WTC11 (cell line): ENCODE results near the gene LRTM1. TPM values are rescaled to one million over a fixed set of nuclear protein-coding genes. Genes with fewer than 3 reads are reported as not detected.

ENCODE experiments used
- ATAC-seq: fragments of 200-7000 bp; cut with Tn5 transposase; 2 replicates; pipeline ENCODE4 v1.10.0; 2021; ENCODE audit warnings: mild to moderate bottlenecking, moderate library complexity
- CTCF ChIA-PET: fragments of 300-600 bp; sonication (Branson Sonifier 250); formaldehyde crosslinking; loops from one replicate; lab custom pipeline; 2021; ENCODE audit warnings: antibody characterized with exemption; lab: Charles Lee
- POLR2A ChIA-PET: fragments of 350-600 bp; sonication (Branson Sonifier 250); formaldehyde crosslinking; loops from one replicate; lab custom pipeline; 2021; ENCODE audit warnings: antibody characterized with exemption; lab: Charles Lee
- DNase-seq: peaks from one replicate; pipeline ENCODE4 v3.0.0; 2021; ENCODE audit warnings: low spot score
- H3K27ac Mint-ChIP-seq: 2 replicates; pipeline ENCODE4 v1.8.0; 2021; ENCODE audit warnings: mixed read lengths
- H3K27me3 Mint-ChIP-seq: 2 replicates; pipeline ENCODE4 v1.8.0; 2021; ENCODE audit warnings: low read depth, mild to moderate bottlenecking, moderate library complexity, mixed read lengths
- H3K36me3 Mint-ChIP-seq: 2 replicates; pipeline ENCODE4 v1.8.0; 2021; ENCODE audit warnings: mixed read lengths
- H3K4me1 Mint-ChIP-seq: 2 replicates; pipeline ENCODE4 v1.8.0; 2022; ENCODE audit warnings: mixed read lengths
- H3K4me3 Mint-ChIP-seq: 2 replicates; pipeline ENCODE4 v1.8.0; 2021; ENCODE audit warnings: mild to moderate bottlenecking, moderate library complexity, mixed read lengths
- H3K9me3 Mint-ChIP-seq: 2 replicates; pipeline ENCODE4 v1.8.0; 2021; ENCODE audit warnings: mixed read lengths
- ATF1 ChIP-seq: sonication (generic); formaldehyde crosslinking; IDR thresholded peaks from 2 replicates; pipeline ENCODE4 v1.8.1; 2023; ENCODE audit warnings: mild to moderate bottlenecking, moderate library complexity, missing genetic modification reagents
- ATF2 ChIP-seq: sonication (generic); formaldehyde crosslinking; IDR thresholded peaks from 2 replicates; pipeline ENCODE4 v1.8.1; 2022; ENCODE audit warnings: low read depth, missing genetic modification reagents, borderline replicate concordance
- ATF3 ChIP-seq: sonication (generic); formaldehyde crosslinking; conservative IDR thresholded peaks from 2 replicates; pipeline ENCODE4 v1.8.1; 2022; ENCODE audit warnings: mild to moderate bottlenecking, missing genetic modification reagents
- CDX4 ChIP-seq: fragments of 250-450 bp; sonication (Bioruptor Pico); IDR thresholded peaks from 2 replicates; pipeline ENCODE4 v1.9.0; 2021; ENCODE audit warnings: moderate library complexity, mild to moderate bottlenecking, inconsistent platforms, borderline replicate concordance
- ESRRA ChIP-seq: sonication (generic); formaldehyde crosslinking; IDR thresholded peaks from 2 replicates; pipeline ENCODE4 v1.8.1; 2022; ENCODE audit warnings: mild to moderate bottlenecking, missing genetic modification reagents, borderline replicate concordance
- FOXJ3 ChIP-seq: sonication (generic); formaldehyde crosslinking; IDR thresholded peaks from 2 replicates; pipeline ENCODE4 v1.9.0; 2021; ENCODE audit warnings: missing genetic modification reagents, mild to moderate bottlenecking, borderline replicate concordance
- IRF2 ChIP-seq: sonication (generic); formaldehyde crosslinking; IDR thresholded peaks from 2 replicates; pipeline ENCODE4 v1.8.0; 2022; ENCODE audit warnings: low read depth, missing genetic modification reagents, borderline replicate concordance
- NFYB ChIP-seq: sonication (generic); formaldehyde crosslinking; conservative IDR thresholded peaks from 2 replicates; pipeline ENCODE4 v1.8.0; 2022; ENCODE audit warnings: low read depth, missing genetic modification reagents
- PRRX2 ChIP-seq: fragments of 250-450 bp; sonication (Bioruptor Pico); IDR thresholded peaks from 2 replicates; pipeline ENCODE4 v1.8.0; 2021; ENCODE audit warnings: mild to moderate bottlenecking
- ZNF138 ChIP-seq: sonication (generic); formaldehyde crosslinking; conservative IDR thresholded peaks from 2 replicates; pipeline ENCODE4 v1.8.1; 2022; ENCODE audit warnings: mild to moderate bottlenecking, moderate library complexity, missing genetic modification reagents
- ZNF219 ChIP-seq: sonication (generic); formaldehyde crosslinking; IDR thresholded peaks from 2 replicates; pipeline ENCODE4 v1.8.0; 2023; ENCODE audit warnings: missing genetic modification reagents, mild to moderate bottlenecking, borderline replicate concordance
- ZNF263 ChIP-seq: sonication (generic); formaldehyde crosslinking; IDR thresholded peaks from 2 replicates; pipeline ENCODE4 v1.8.1; 2022; ENCODE audit warnings: low read depth, mild to moderate bottlenecking, moderate library complexity, missing genetic modification reagents
- ZNF396 ChIP-seq: fragments of 250-450 bp; sonication (Bioruptor Pico); IDR thresholded peaks from 2 replicates; pipeline ENCODE4 v1.8.0; 2021; ENCODE audit warnings: mild to moderate bottlenecking, moderate library complexity, borderline replicate concordance
- ZNF671 ChIP-seq: fragments of 250-450 bp; sonication (Bioruptor Pico); IDR thresholded peaks from 2 replicates; pipeline ENCODE4 v1.8.0; 2021; ENCODE audit warnings: mild to moderate bottlenecking
- ZSCAN18 ChIP-seq: fragments of 250-450 bp; sonication (Bioruptor Pico); IDR thresholded peaks from 2 replicates; pipeline ENCODE4 v2.1.2; 2022; ENCODE audit warnings: mild to moderate bottlenecking, moderate library complexity
- total RNA-seq: library from RNA; stranded (reverse); gene quantifications from 3 replicates; pipeline ENCODE4 v1.2.3, GENCODE V29; 2021
- TF ChIP-seq, protein P1 (sequence below): sonication (generic); formaldehyde crosslinking; IDR thresholded peaks from 2 replicates; pipeline ENCODE4 v1.8.1; 2023; ENCODE audit warnings: mild to moderate bottlenecking, missing genetic modification reagents
- TF ChIP-seq, protein P2 (sequence below): fragments of 200-600 bp; IDR thresholded peaks from 2 replicates; pipeline ENCODE4 v1.8.0; 2022; ENCODE audit warnings: antibody characterized with exemption
- TF ChIP-seq, protein P3 (sequence below): sonication (generic); formaldehyde crosslinking; IDR thresholded peaks from 2 replicates; pipeline ENCODE4 v1.8.0; 2022; ENCODE audit warnings: missing genetic modification reagents
- TF ChIP-seq, protein P4 (sequence below): sonication (generic); formaldehyde crosslinking; IDR thresholded peaks from 2 replicates; pipeline ENCODE4 v1.8.1; 2023; ENCODE audit warnings: mild to moderate bottlenecking, missing genetic modification reagents, moderate library complexity

Gene LRTM1
- total RNA-seq, 1 experiment from 2014 or later: not detected

DNA sequence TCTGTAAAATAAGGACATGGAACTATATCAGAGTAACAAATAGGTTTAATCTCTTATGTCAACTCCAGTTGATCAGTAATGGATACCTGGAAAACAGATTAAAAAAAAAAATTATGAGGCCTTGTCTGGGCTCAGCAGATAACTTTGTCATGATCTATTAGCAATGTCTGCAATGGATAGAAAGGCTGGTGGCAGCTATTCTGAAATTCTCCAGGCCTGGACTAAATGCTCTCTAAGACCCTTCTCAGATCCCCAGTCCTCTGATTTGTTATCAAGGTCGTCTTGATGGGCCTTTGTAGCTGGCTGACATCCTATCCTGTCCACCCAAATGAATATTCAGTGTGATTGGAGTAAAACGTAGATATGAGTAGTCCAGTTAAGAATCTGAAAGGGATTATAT is 13.7 kb downstream of the LRTM1 start (continued):
- TF ChIP-seq CDX4 (no peak), ATF1 (CRISPR knock-in tag) (no peak)

GRCh38 chr3:54909191-54909590 is 18.7 kb downstream of the LRTM1 start:
- CTCF ChIA-PET: interaction anchor here (0.5 kb wide), 1 partner anchor 50 kb away, joined by 3 read pairs; no protein-coding TSS in a partner anchor
- POLR2A ChIA-PET: interaction anchor here (0.7 kb wide), 1 partner anchor 13 kb away, joined by 5 read pairs; no protein-coding TSS in a partner anchor
- Mint-ChIP-seq H3K36me3 (peaks cover 21% of the 10 kb centered on the region), H3K27me3 (no peaks in the 10 kb centered on the region), H3K4me1 (no peaks in the 10 kb centered on the region), H3K9me3 (peaks cover 15% of the 10 kb centered on the region), H3K27ac (no peak overlapping the region), H3K4me3 (no peak overlapping the region)
- no peak for ATAC-seq
- TF ChIP-seq NFYB (no peak), ZSCAN18 (CRISPR knock-in tag) (no peak), FOXJ3 (CRISPR knock-in tag) (no peak), ZNF138 (CRISPR knock-in tag) (no peak), ZNF263 (no peak)
- TF ChIP-seq, protein P1, sequence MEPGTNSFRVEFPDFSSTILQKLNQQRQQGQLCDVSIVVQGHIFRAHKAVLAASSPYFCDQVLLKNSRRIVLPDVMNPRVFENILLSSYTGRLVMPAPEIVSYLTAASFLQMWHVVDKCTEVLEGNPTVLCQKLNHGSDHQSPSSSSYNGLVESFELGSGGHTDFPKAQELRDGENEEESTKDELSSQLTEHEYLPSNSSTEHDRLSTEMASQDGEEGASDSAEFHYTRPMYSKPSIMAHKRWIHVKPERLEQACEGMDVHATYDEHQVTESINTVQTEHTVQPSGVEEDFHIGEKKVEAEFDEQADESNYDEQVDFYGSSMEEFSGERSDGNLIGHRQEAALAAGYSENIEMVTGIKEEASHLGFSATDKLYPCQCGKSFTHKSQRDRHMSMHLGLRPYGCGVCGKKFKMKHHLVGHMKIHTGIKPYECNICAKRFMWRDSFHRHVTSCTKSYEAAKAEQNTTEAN (CRISPR knock-in tag): no peak
- no peak for DNase-seq

- TF ChIP-seq ZNF219: no peak
- TF ChIP-seq, protein P2, sequence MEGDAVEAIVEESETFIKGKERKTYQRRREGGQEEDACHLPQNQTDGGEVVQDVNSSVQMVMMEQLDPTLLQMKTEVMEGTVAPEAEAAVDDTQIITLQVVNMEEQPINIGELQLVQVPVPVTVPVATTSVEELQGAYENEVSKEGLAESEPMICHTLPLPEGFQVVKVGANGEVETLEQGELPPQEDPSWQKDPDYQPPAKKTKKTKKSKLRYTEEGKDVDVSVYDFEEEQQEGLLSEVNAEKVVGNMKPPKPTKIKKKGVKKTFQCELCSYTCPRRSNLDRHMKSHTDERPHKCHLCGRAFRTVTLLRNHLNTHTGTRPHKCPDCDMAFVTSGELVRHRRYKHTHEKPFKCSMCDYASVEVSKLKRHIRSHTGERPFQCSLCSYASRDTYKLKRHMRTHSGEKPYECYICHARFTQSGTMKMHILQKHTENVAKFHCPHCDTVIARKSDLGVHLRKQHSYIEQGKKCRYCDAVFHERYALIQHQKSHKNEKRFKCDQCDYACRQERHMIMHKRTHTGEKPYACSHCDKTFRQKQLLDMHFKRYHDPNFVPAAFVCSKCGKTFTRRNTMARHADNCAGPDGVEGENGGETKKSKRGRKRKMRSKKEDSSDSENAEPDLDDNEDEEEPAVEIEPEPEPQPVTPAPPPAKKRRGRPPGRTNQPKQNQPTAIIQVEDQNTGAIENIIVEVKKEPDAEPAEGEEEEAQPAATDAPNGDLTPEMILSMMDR: no peak
- no peak for TF ChIP-seq PRRX2 (CRISPR knock-in tag)
- CTCF ChIA-PET: no interaction called here
- ATAC-seq: no peak
- H3K4me3 Mint-ChIP-seq: no peak overlapping the region
- H3K27me3 Mint-ChIP-seq: no peaks in the 10 kb centered on the region
- POLR2A ChIA-PET: interaction anchor here (0.6 kb wide), 1 partner anchor 62 kb away, joined by 3 read pairs; no protein-coding TSS in a partner anchor
- H3K36me3 Mint-ChIP-seq: peaks cover 11% of the 10 kb centered on the region
- no peak for DNase-seq
- peaks cover 8% of the 10 kb centered on the region for H3K9me3 Mint-ChIP-seq
- no peak overlapping the region for H3K27ac Mint-ChIP-seq
- H3K4me1 Mint-ChIP-seq: no peaks in the 10 kb centered on the region
These were observed 21.1 kb downstream of the LRTM1 start for GRCh38 chr3:54906763-54907162.

- CTCF ChIA-PET: no interaction called here
- ATAC-seq (no peak), DNase-seq (no peak)
- Mint-ChIP-seq H3K27me3 (no peaks in the 10 kb centered on the region), H3K4me1 (no peaks in the 10 kb centered on the region), H3K36me3 (peaks cover 11% of the 10 kb centered on the region), H3K27ac (no peak overlapping the region), H3K4me3 (no peak overlapping the region), H3K9me3 (peaks cover 3% of the 10 kb centered on the region; the same call in 1 of the 2 replicates)
- POLR2A ChIA-PET: interaction anchor here (0.7 kb wide), 1 partner anchor 469 kb away, joined by 3 read pairs; no protein-coding TSS in a partner anchor
- TF ChIP-seq ZNF396 (CRISPR knock-in tag) (no peak), ESRRA (CRISPR knock-in tag) (no peak), ZNF671 (CRISPR knock-in tag) (no peak), ATF3 (no peak), IRF2 (no peak), ZNF138 (CRISPR knock-in tag) (no peak), ATF2 (CRISPR knock-in tag) (no peak)
- TF ChIP-seq, protein P3, sequence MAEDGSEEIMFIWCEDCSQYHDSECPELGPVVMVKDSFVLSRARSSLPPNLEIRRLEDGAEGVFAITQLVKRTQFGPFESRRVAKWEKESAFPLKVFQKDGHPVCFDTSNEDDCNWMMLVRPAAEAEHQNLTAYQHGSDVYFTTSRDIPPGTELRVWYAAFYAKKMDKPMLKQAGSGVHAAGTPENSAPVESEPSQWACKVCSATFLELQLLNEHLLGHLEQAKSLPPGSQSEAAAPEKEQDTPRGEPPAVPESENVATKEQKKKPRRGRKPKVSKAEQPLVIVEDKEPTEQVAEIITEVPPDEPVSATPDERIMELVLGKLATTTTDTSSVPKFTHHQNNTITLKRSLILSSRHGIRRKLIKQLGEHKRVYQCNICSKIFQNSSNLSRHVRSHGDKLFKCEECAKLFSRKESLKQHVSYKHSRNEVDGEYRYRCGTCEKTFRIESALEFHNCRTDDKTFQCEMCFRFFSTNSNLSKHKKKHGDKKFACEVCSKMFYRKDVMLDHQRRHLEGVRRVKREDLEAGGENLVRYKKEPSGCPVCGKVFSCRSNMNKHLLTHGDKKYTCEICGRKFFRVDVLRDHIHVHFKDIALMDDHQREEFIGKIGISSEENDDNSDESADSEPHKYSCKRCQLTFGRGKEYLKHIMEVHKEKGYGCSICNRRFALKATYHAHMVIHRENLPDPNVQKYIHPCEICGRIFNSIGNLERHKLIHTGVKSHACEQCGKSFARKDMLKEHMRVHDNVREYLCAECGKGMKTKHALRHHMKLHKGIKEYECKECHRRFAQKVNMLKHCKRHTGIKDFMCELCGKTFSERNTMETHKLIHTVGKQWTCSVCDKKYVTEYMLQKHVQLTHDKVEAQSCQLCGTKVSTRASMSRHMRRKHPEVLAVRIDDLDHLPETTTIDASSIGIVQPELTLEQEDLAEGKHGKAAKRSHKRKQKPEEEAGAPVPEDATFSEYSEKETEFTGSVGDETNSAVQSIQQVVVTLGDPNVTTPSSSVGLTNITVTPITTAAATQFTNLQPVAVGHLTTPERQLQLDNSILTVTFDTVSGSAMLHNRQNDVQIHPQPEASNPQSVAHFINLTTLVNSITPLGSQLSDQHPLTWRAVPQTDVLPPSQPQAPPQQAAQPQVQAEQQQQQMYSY (CRISPR knock-in tag): no peak
- TF ChIP-seq, protein P4, sequence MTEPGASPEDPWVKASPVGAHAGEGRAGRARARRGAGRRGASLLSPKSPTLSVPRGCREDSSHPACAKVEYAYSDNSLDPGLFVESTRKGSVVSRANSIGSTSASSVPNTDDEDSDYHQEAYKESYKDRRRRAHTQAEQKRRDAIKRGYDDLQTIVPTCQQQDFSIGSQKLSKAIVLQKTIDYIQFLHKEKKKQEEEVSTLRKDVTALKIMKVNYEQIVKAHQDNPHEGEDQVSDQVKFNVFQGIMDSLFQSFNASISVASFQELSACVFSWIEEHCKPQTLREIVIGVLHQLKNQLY (CRISPR knock-in tag): no peak
These were observed 21.9 kb downstream of the LRTM1 start for GRCh38 chr3:54905920-54906319.
